ENCODE measurements around the gene ITGA11.
A peak's percentile ranks its signal among the peaks of the same experiment; 100 is the strongest.

ITGA11 gene

DNA sequence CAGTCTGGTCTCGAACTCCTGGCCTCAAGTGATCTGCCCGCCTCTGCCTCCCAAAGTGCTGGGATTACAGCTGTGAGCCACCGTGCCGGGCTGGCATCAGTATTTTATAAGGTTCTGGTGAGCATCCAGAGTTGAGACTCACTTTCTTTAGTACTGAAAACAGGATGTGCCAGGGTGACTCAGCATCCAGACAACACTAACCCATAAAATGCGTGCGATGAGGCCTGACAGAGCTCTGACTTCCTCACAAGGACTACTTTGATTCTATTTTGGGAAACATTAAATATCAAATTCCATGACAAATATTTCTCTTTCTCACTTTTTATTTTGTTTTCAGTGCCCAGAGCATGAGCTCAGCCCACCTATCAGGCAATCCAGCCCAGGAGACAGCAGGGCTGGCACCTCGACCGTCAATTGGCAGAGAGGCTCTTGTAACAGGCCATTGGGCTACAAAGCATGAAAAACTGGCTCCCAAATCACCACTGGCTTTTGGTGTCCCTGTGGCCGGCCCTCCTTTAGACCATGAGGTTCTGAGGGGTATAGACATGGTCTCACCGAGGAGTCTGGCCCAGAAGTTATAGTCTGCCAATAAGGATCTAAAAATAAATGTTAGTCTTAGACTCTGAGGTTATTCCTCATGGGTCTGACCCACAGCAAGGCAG is 79.4 kb downstream of the ITGA11 start:
- DNase-seq = peak in 1 of 5 experiments; percentile 83

DNA sequence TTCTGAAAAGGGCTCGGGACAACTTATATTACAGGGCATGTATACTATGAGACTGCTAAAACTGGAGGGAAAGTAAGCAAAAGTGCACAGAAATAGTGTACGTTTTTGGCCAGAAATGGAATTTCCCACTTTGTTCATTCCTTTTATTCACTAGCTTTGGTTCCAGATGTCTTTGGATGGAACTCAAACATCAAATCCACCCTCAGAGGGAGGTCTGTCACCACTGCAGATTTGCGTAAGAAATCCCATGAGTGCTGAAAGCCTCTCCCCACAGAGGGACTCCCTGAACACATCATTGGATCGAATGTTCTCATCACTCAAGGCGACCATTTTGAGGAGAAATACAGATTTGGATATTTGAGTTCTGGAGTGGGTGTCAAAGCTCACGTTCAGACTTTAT is 82.8 kb downstream of the ITGA11 start:
- no peak for DNase-seq

DNA sequence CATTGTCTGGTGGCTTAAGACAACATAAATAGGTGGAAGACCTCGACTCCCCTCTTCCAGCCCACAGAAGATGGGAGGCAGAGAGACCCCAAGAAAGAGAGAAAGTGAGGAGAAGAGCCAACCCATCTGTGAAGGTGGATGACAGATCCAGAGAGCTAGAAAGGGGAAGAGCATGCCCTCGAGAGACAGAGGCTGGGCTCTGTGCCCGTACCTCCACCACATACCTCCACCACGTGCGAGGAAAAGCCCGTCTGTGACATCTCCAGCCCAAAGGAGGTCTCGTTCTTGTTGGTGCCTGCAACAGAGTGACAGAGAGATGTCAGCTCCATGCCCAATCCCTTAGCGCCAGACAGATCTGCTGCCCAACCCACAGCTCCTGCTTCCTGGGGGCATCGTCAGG is 83.4 kb downstream of the ITGA11 start:
- DNase-seq = no peak

DNA sequence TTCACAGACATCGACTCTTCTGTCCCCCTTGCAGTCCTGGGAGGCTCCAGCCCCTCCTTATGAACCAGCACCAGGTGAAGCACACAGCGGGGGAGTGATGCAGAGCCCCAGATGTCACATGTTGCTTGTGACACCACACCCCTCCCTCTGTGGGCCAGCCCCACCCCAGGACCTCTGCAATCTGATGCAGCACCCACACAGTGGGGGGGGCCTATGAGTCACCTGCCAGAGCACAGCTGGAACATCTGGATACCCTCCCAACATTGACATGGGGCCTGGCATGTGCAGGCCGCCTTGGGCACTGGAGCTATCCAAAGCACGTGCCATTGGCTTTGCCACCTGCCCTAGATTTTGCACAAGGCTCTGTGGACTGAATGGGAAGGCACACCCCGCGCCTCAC is 83.9 kb downstream of the ITGA11 start:
- peak in 1 of 5 experiments; percentile 10 for DNase-seq

DNA sequence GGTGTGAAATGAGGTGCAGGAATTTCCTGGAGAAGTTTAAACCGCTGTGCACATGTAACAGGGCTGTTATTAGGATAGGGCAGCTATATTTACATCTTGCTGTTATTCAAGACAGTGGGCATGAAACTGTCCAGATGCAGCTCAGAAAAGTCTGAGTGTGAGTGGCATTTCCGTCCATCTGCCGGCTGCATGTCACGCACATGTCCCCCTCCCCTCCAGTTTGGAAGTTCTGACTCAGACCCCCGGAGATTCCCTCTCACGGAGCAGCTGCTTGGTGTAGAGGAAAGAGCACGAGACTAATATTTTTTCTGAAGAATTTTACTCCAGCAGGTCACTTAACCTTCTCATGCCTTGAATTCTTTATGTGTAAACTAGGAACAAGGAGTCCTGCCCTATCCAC is 84.6 kb downstream of the ITGA11 start:
- DNase-seq = no peak

DNA sequence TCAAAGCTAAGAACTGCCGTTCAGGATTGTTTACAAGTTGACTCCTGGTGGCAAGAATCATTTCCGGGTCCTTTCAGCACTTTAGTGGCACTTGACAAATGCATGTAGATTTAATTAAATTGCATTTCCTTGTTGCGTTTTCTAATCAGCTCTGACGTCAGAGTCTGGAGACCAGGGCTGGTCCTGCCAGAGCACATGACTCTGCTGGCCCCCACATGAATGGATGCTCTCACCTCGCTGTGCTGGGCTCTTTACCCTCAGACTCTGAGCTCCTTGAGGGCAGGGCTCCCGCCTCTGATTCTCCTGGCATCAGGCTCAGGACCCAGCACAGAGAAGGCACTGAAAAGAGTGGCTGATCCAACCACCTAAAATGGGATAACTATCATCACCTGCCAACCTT is 85.0 kb downstream of the ITGA11 start:
- DNase-seq = no peak

DNA sequence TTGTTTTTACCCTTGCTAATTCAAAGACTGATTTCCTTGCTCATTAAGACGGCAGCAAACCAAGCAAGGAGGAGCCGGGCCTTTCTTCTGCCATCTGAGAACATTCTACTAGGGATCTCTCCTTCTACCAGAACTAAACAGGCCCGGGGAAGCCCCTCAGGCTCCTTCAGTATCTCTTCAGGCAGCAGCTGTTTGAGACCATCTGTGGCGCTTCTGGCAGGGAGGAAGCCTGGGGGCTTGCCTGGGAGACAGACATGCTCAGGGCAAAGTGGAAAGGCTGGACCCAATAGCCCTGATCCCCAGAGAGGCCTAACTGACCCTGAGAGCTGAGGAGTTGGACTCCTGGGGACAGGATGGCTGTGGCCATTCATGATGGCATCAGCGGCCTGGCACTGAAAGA is 86.5 kb downstream of the ITGA11 start:
- DNase-seq = no peak

DNA sequence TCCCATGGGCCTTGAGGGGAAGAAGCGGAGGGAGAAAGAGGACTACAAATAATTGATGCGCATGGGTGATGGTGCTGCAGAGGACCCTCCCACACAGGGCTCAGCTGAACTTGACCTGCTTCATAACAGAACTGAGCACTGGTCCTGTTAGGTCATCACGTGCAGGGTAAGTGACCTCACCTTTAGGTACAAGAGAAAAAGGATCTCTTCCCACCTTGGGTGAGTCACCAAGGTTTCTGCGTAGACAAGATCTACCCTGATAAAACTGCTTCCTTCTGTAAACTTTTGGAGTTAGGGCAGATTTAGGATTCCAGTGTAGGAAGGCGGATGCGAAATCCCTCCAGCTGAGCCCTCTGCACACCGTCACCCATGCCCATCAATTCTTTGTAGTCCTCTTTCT is 87.4 kb downstream of the ITGA11 start:
- DNase-seq = no peak

DNA sequence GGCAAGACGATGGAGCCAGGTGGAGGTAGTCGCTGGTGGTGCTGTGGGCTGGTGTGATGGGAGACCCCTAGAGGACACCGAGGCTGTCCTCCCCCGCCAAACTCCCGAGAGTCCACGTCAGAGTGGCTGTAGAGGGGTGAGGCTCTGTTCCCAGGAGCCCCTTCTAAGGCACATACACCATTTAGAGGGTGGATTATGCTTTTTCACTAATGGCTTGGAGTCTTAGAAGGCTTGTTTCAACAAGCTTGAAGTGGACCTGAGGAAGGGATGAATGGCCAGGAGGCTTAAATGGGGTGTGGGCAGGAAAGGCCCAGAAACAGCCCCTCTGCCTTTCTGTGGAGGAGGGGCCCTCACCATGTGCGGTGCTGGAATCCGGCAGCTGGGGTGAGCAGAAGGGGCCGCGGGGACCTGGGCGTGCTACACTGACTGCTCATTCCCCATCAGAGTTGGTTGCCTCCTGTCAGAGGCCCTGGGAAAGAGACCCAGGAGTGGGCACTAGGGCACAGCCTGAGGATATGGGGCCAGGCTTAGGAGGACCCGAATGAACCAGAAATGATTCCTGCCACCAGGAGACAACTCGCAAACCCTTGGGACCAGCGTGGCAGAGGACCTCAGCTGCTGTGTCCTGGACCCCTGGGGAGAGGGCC is 88.3 kb downstream of the ITGA11 start:
- DNase-seq = no peak

DNA sequence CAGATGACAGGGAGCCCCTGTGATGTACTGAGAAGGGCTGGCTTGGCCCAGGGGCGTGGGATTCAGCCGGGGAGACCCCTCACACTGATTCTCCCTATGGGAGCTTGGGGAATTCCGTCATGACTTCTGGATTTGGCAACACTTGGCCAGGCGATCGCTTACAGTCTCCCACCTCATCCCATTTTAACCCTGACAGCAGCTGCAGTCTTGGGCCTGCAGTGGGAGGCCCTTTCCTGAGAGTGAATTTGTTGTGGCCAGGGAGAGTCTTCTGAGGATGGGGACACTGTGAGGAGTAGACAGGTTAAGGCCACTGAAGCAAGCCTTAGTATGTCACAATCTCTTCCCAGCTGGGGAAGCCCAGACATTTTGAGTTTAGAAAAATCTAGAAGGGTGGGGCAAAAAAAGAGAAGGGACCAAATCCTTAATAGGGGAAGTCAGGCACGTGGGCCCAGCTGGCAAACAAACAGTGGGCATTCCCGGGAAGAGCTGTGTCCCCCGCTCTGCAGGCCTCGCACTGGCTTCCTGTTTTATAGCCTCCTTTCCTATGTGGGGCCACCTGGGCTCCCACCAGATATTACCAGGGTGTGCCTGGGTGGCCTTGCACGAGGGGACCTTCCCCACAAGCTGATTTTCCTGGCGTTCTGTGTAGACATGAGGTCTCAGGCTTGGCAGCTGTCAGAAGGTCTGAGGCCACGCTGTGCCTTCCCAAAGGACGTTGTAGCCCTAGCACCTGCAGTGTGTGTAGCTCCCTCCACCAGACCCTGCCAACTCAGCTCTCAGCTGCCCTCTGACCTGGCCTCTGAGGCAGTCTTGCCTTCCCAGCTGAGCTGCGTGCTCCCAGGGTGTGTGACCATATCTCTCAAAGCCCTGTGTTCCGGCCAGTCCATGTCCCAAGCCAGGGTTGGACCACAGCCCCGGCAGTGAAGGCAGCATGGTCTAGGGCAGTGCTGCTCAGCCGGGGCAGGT is 89.9 kb downstream of the ITGA11 start:
- no peak for DNase-seq

DNA sequence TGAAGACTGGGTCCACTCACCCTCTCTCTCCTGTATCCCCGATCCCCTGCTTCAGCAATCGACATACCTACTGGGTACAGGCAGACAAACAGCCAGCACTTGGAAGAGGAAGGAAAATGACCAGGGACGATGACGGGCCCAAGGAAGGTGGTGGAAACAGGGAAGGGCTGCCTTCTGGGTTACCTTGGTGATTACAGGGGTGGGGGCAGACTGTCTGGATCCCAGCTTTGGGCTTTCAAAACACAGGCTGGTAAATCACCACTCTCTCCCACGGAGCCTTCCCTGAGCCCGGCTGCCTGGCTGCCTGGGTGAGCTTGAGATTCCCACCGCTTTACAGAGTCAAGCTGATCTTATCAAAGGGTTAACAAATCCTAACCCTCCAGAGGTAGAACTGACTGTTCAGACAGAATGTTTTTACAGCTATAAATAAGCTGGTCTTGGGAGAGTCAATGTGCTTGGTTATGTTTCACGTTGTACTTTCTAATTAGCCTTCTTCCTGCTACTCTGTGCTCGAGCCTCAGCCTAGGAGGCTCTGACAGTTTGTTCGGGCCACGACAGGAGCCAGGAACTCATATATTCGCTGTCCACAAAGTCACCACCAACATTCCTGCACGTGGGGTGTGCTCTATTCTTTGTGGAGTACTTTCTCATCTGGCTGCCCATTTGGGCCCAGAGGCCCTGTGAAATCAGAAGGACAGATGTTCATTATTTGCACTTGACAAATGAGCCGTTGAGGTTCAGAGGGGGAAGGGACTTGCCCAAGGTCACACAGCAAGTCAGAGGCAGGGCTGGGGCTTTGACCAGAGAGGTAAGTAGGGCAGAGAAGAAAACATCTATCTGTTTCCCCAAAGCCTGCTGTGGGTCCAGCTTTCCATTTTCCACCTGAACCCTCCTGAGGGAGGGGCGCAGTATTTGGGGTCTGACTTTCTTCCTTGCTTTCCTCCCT is 91.0 kb downstream of the ITGA11 start:
- DNase-seq = no peak

DNA sequence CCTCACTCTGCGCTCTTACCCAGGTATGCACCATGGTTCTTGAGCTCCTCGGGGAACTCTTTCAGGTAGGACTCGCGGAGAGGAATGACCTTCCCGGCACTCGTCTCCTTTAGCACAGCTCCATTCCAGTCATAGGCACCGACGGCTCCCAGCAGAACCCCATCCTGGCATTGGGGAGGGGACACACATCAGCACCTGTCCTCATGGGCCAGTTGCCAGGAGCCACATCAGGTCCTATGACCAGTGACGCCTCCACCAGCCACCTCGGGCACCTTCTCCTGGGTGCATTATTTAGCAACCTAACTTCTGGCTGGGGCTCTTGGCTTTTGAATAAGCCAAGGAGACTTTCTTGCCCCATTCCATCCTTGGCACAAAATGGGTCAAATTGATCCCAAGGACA is 92.5 kb downstream of the ITGA11 start:
- no peak for DNase-seq

DNA sequence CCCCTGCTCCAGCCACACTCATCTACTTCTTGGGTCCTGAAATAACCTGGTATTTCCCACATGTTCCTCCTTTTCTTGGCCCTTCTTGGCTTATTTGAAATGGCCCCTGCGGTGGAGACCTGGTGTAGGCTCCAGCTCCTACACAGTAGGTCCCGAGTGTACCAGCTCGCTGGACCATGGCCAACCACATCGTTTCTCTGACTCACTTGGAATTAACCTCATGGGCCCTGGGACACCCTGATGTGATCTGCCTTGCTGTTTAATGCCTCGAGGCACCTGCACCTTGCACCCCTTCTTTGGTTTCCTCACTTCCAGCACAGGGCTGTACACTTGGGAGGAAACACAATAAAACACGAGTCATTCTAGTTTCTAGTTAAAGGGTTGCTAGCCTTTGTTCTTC is 94.1 kb downstream of the ITGA11 start:
- no peak for DNase-seq

DNA sequence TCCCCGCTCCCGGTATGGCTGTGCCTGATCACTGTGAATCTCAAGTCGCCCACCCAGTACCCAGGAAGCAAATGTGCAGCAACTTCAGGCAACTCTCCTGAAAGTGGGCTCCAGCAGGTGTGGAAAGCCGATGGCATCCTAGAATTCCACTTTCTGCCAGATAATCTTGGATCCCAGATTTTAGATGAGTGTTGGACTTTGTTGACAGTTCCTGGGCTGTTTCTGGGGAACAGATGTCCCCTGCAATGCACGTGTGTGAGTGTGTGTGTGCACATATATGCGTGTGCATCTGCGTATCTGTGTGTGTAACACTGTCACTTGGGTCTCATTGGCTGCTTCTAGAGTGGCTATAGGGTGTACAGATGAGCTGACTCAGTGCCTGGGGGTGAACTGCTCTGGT is 95.4 kb downstream of the ITGA11 start:
- no peak for DNase-seq

DNA sequence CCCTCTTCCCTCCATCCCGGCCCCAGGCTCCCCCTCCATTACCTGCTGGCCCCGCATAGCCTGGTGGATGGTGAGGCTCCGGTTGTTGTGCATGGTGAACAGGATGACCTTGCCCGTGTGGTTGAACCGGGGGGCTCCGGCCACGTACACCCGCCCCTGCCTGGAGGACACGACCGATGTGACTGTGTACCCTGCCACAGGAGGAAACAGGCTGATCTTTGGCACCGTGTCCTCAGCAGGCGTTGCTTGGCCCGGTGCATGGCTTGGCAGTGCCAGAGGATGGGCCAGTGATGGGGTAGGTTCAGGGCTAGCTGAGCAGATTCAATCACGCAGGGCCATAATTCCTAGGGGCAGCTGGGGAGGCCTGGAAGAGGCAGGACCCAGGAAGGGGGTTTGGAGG is 96.3 kb downstream of the ITGA11 start:
- no peak for DNase-seq

DNA sequence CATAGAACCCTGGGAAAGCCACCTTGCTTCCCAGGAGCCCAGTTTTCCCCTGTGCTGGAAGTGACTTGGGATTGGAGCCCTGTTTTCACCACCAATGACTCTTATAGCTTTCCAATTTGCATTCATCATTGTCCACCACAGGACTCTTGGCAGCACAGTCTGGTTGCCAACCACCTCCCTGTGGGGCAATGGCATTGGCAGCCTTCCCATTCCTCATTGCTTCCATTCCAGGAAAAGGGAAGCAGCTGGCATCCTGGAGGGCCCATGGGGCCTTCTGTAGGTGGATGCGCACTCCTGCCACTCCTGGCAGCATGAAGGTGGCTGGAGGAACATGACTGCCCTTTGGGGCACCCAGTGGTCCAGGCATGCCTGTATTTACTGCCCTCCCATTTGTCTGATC is 96.7 kb downstream of the ITGA11 start:
- DNase-seq = no peak

DNA sequence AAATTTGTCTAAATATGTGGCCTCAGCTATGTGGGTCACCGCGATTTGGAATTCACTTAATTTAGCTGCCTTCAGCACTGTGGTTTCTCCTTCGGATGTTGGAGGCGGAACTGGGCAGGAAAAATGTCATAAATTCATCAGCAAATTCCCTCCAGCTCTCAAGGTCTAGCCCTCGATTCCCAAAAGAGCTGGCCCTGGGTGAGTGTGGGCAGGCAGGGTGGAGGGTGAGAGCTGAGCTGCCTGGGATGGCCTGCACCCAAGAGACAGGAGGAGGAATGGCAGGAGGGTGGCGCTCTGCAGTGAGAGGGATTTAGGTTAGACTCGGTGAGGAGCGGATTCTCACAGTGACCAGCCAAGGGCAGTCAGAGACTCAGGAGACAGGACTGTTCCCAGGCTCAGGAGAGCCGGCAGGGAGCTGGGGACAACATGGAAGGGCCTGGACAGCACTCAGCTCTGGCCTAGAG is 97.3 kb downstream of the ITGA11 start:
- DNase-seq = no peak

DNA sequence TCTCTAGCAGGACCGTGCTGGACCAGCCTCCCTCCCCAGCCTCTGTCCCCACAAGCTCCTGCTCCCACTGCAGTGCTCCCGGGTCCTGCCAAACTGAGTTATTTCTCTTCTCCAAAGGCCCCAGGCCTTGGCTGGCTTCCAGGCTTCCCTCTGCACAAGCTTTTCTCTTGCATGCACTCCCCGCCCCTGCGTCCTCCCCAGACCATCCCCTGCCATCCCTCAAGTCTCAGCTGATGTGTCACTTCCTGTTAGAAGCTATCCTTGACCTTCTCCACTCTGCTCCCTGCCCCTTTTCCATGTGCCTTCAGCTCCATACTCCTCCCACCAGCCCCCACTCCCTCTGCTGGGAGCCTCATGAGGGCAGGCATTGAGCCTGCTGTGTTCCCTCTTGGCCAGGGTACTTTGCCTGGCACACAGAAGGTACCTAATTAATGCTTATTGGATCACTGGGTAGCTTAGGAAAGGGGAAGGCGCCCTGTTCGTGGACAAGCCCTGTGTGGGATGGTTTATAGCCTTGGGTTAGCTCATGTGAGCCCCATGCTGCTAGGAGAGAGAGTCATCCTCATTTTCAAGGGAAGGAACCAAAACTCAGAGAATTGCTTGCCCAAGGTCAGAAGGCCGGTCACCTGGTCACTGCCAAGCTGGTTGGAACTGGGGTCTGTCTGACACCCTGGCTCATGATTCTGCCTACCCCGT is 98.0 kb downstream of the ITGA11 start:
- no peak for DNase-seq

DNA sequence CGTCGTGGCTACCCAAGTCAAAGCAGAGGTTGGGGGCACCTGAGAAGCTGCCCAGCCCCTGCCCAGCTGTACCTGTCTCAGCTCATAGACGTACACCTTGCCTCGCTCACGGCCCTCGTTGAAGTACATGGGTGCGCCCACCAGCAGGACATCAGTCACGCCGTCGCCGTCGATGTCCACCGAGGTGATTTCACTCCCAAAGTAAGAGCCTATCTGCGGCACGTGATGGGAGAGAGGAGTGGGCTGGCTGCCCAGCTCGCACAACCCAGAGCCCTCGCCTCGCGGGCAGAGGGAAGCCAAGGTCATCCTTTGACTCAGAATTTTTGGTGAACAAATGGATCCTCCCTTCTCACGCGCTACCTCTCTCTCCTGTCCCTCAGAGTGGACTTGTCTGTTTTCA is 99.7 kb downstream of the ITGA11 start:
- DNase-seq = no peak

DNA sequence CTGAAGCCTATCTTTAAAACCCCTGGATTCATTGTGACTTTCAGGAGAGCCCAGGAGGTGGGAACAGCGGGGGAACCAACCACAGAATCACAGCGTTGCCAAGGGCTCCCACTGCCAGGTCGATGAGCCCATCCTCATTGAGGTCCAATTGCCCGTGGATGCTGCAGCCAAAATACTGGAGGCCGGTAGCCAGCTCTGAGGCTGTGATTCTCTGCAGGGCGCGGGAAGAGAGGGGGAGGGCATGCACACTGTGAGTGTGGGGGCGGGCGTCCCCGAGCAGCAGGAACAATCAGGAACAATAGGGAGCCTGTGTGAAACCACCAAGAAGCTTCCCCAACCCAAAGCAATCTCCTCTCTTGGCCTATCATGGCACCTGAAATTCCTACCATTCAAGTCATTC is 101.1 kb downstream of the ITGA11 start:
- no peak for DNase-seq

DNA sequence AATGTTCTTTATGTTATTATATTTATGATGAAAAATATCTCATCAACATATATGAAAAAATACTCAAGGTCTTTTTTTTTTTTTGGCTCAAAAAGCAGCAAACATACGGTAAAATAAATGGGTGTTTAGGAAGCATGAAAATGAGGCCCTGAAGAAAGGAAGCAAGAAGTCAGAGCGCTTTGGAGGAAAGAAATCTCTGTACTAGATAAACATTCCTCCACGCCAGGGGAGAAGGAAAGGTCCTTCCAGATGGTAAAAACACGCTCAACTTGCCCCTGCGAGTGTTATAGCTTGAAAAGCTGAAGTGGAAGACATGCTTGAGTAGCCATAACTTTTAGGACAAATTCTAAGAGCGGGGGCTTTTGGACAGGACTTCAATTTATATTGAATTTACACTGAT is 101.5 kb downstream of the ITGA11 start:
- no peak for DNase-seq

DNA sequence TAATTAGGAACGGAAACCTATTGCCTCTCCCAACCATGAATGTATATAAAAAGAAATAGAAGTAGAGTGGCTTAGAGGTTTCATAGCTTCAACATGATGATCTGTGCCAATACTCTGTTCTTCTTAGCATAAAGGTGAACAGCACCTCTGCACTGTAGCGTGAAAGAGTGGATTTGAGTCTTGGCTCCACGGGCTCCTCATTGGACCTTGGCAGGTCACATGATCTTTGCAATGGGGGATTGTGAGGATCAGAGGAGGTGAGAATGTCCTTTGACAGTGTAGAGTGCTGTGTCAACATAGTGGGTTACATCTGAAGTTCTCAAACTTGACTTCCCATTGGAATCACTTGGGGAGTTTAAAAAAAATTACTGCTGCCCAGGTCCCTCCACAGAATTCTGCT is 103.0 kb downstream of the ITGA11 start:
- no peak for DNase-seq

Data from T-helper 2 cell (primary cell).